Endothelial cell of umbilical vein (primary cell): ENCODE measurements around the gene NRGN. TPM values are rescaled to one million over a fixed set of nuclear protein-coding genes. Genes with fewer than 3 reads are reported as not detected.

Experiments
- BruUV-seq: library from RNA; stranded (reverse); fragments of 400-500 nt; replicated peaks from 2 replicates; lab custom pipeline; 2021; lab: Mats Ljungman, UMichigan
- CTCF ChIA-PET: fragments of 300-600, 350-600 bp; sonication (Branson Sonifier 250); formaldehyde crosslinking; loops from one replicate; lab custom pipeline; 2021; ENCODE audit warnings: antibody characterized with exemption, inconsistent platforms; lab: Charles Lee
- POLR2A ChIA-PET: fragments of 300-600, 350-600 bp; sonication (Branson Sonifier 250); formaldehyde crosslinking; loops from one replicate; lab custom pipeline; 2021; ENCODE audit warnings: antibody characterized with exemption, inconsistent platforms; lab: Charles Lee
- DNase-seq: peaks from one replicate; pipeline ENCODE4 v3.0.0-alpha.2; 2011; ENCODE audit warnings: low read depth, low spot score
- FAIRE-seq: peaks from 2 replicates; lab custom pipeline; 2011; peaks lifted over from hg19 to GRCh38; lab: Jason Lieb, UNC
- H2AFZ ChIP-seq: 2 replicates; pipeline ENCODE4 v1.6.0; 2012; ENCODE audit warnings: low read depth, low read length, control low read depth, inconsistent platforms
- H3K27ac ChIP-seq: 2 replicates; pipeline ENCODE4 v1.5.1; 2011; ENCODE audit warnings: low read depth, mild to moderate bottlenecking, control low read depth, low read length, moderate library complexity; ENCODE audit not compliant: insufficient read depth
- H3K27me3 ChIP-seq, 2 experiments: 2 replicates each; pipeline versions ENCODE4 v1.6.0 to v1.6.1; 2011; ENCODE audit warnings: low read length in 2 of 2, mixed read lengths in 1 of 2; ENCODE audit not compliant: control insufficient read depth in 2 of 2, insufficient read depth in 2 of 2
- H3K36me3 ChIP-seq, 2 experiments: 2 replicates in 1 of 2; 3 replicates in 1 of 2; pipeline ENCODE4 v1.5.1; 2011; ENCODE audit warnings: low read length in 2 of 2, mild to moderate bottlenecking in 1 of 2, moderate library complexity in 1 of 2; ENCODE audit not compliant: control insufficient read depth in 2 of 2, insufficient read depth in 2 of 2; ENCODE audit errors: extremely low read depth in 1 of 2
- H3K4me1 ChIP-seq: 3 replicates; pipeline ENCODE4 v1.5.1; 2011; ENCODE audit warnings: mild to moderate bottlenecking, low read length; ENCODE audit not compliant: control insufficient read depth, insufficient read depth; ENCODE audit errors: extremely low read depth
- H3K4me2 ChIP-seq: 2 replicates; pipeline ENCODE4 v1.6.1; 2011; ENCODE audit warnings: low read length, control low read depth, mixed read lengths; ENCODE audit not compliant: insufficient read depth
- H3K4me3 ChIP-seq, 3 experiments: fragments of 200-600 bp in 1 of 3; sonication (generic), shearing (Covaris generic) in 1 of 3; replicated peaks in 1 of 3; 2 replicates each; pipeline ENCODE4 v1.5.1; 2011 to 2016; ENCODE audit warnings: control low read depth in 3 of 3, low read length in 3 of 3, mild to moderate bottlenecking in 2 of 3, inconsistent platforms in 1 of 3, low read depth in 1 of 3, moderate library complexity in 1 of 3; ENCODE audit not compliant: insufficient read depth in 1 of 3
- H3K79me2 ChIP-seq: 2 replicates; pipeline ENCODE4 v1.6.0; 2012; ENCODE audit warnings: low read length, inconsistent platforms; ENCODE audit not compliant: control insufficient read depth, insufficient read depth
- H3K9ac ChIP-seq: replicated peaks from 2 replicates; pipeline ENCODE3; 2011; ENCODE audit warnings: low read length, control low read depth; ENCODE audit not compliant: insufficient read depth; ENCODE audit errors: extremely low read depth
- H3K9me1 ChIP-seq: replicated peaks from 3 replicates; pipeline ENCODE4 v1.6.0; 2011; ENCODE audit warnings: mild to moderate bottlenecking, low read length; ENCODE audit not compliant: control insufficient read depth, insufficient read depth; ENCODE audit errors: extremely low read depth
- H3K9me3 ChIP-seq: replicated peaks from 2 replicates; pipeline ENCODE4 v1.5.1; 2012; ENCODE audit warnings: low read length, inconsistent platforms; ENCODE audit not compliant: control insufficient read depth, insufficient read depth
- H4K20me1 ChIP-seq: replicated peaks from 2 replicates; pipeline ENCODE3; 2011; ENCODE audit warnings: mild to moderate bottlenecking, low read length; ENCODE audit not compliant: control insufficient read depth, insufficient read depth; ENCODE audit errors: extremely low read depth
- EZH2 ChIP-seq: IDR thresholded peaks from 2 replicates; pipeline ENCODE4 v1.6.1; 2012; ENCODE audit warnings: borderline replicate concordance, low read depth, mild to moderate bottlenecking, moderate library complexity, low read length, inconsistent platforms; ENCODE audit not compliant: severe bottlenecking
- FOS ChIP-seq: IDR thresholded peaks from 2 replicates; pipeline ENCODE4 v1.6.1; 2011; ENCODE audit warnings: mild to moderate bottlenecking, low read length, moderate library complexity, borderline replicate concordance; ENCODE audit not compliant: insufficient read depth
- GATA2 ChIP-seq: IDR thresholded peaks from 2 replicates; pipeline ENCODE4 v1.7.0; 2011; ENCODE audit warnings: low read depth, mild to moderate bottlenecking, moderate library complexity, mixed read lengths, low read length; ENCODE audit not compliant: insufficient read length, insufficient read depth
- JUN ChIP-seq: IDR thresholded peaks from 2 replicates; pipeline ENCODE4 v1.6.1; 2011; ENCODE audit warnings: borderline replicate concordance, low read depth; ENCODE audit not compliant: insufficient read length, insufficient read depth
- MYC ChIP-seq: IDR thresholded peaks from one replicate; pipeline ENCODE4 v1.6.1; 2011; ENCODE audit warnings: mild to moderate bottlenecking, low read depth, low read length
- POLR2A ChIP-seq: IDR thresholded peaks from 2 replicates; pipeline ENCODE4 v1.6.1; 2012; ENCODE audit warnings: low read depth, mild to moderate bottlenecking, control low read depth, low read length
- POLR2AphosphoS5 ChIP-seq: IDR thresholded peaks from 2 replicates; pipeline ENCODE4 v1.6.1; 2012; ENCODE audit warnings: low read depth, mild to moderate bottlenecking, control low read depth, low read length, moderate library complexity; ENCODE audit not compliant: insufficient read depth
- dilution Hi-C: fragments of 300-500 bp; cut with MboI; formaldehyde crosslinking; loops from one replicate; pipeline ENCODE4 v1.15.0; 2019; ENCODE audit warnings: low sequenced_read_pairs; ENCODE audit not compliant: extremely low pct_ligation_motif_present
- intact Hi-C: fragments of 100-400 bp; cut with micrococcal nuclease; formaldehyde crosslinking; loops from one replicate; pipeline ENCODE4 v1.10.0; 2022
- polyA plus RNA-seq, 4 experiments: library from polyadenylated mRNA; depleted of rRNA in 3 of 4; stranded (reverse) in 3 of 4; unstranded in 1 of 4; fragments of >200 nt; gene quantifications; 2 replicates each; pipeline versions ENCODE4 v1.2.1 to v1.2.3, GENCODE V29; 2011 to 2012; ENCODE audit warnings: missing spikeins in 1 of 4
- total RNA-seq: library from RNA; stranded (reverse); gene quantifications from 2 replicates; pipeline ENCODE4 v1.2.3, GENCODE V29; 2021
- TF ChIP-seq, protein P1 (sequence below), 2 donors: IDR thresholded peaks; 1 replicate in 1 of 2; 2 replicates in 1 of 2; pipeline ENCODE4 v1.5.1; 2011; ENCODE audit warnings: low read length in 2 of 2, mild to moderate bottlenecking in 2 of 2, moderate library complexity in 2 of 2, control low read depth in 1 of 2, inconsistent platforms in 1 of 2, low read depth in 1 of 2; ENCODE audit not compliant: insufficient read depth in 1 of 2; ENCODE audit errors: extremely low read depth in 1 of 2
- TF ChIP-seq, protein P2 (sequence below): IDR thresholded peaks from 2 replicates; pipeline ENCODE4 v1.6.1; 2011; ENCODE audit not compliant: insufficient read depth, insufficient read length

Gene NRGN
- total and polyA plus RNA-seq, 2 donors (not counting 3 experiments of a cell fraction or from before 2014, with no cell fraction given): 29.1 to 33.5 TPM

DNA sequence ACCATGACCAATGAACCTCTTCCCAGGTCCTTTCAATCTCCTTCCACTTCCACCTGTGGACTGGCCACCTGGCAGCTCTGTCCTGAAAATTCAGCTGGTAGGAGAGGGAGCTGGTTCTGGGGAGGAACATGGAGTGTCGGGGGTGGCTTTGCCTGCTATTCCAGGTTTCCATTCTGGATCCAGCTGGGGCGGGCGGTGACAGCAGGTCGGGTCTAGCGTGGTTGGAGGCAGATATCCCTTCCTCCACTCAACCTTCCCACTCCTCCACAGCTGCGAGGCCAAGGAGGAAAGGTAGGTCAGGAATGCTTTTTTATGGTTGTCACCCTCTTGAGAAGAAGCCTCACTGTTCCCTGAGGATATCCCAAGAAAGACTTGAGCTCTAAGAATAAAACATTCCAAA lies 3.3 kb downstream of the NRGN start:
- ChIA-PET CTCF (interaction anchor here (1.1 to 16.9 kb wide), 6 partner anchors 17 to 123 kb away, joined by 3 to 301 read pairs (median 4); partner anchors contain the start of genes ESAM, SIAE and SPA17), POLR2A (no interaction called here)
- no peaks in the 10 kb centered on the region for H3K36me3 ChIP-seq
- no TSS peak for BruUV-seq
- intact Hi-C loops: no loop called here
- H4K20me1 ChIP-seq: no peaks in the 10 kb centered on the region
- H3K4me3 ChIP-seq: no peak overlapping the region
- FAIRE-seq: no peak
- no peak for TF ChIP-seq GATA2
- peaks cover 26% of the 10 kb centered on the region for H3K4me1 ChIP-seq
- no peak overlapping the region for H3K27ac ChIP-seq
- no peaks in the 10 kb centered on the region for H3K27me3 ChIP-seq
- peaks cover 2% of the 10 kb centered on the region for H3K79me2 ChIP-seq
- no peak overlapping the region for H3K4me2 ChIP-seq
- no peaks in the 10 kb centered on the region for H3K9me3 ChIP-seq
- no peak overlapping the region for H2AFZ ChIP-seq
- dilution Hi-C loops: no loop called here
- DNase-seq: no peak
- no peaks in the 10 kb centered on the region for H3K9me1 ChIP-seq
- no peak overlapping the region for H3K9ac ChIP-seq

DNA sequence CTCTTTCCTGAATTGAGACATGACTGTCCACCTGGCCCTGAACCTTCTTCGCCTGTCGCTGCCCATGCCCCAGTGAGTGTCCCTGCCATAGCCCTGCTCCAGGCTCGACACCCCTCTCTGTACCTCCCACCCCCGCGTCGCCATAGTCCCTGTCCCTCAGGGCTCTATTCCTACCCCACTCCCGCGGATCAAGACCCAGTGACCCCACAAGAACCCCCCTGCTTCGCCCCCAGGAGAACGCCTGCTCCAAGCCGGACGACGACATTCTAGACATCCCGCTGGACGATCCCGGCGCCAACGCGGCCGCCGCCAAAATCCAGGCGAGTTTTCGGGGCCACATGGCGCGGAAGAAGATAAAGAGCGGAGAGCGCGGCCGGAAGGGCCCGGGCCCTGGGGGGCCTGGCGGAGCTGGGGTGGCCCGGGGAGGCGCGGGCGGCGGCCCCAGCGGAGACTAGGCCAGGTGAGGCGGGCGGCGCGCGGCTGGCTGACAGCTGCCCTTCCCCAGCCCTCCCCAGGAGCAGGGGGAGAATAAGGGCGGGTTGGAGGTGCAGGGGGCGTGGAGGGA lies 5.6 kb downstream of the NRGN start:
- TF ChIP-seq MYC: no peak
- TF ChIP-seq, protein P1, sequence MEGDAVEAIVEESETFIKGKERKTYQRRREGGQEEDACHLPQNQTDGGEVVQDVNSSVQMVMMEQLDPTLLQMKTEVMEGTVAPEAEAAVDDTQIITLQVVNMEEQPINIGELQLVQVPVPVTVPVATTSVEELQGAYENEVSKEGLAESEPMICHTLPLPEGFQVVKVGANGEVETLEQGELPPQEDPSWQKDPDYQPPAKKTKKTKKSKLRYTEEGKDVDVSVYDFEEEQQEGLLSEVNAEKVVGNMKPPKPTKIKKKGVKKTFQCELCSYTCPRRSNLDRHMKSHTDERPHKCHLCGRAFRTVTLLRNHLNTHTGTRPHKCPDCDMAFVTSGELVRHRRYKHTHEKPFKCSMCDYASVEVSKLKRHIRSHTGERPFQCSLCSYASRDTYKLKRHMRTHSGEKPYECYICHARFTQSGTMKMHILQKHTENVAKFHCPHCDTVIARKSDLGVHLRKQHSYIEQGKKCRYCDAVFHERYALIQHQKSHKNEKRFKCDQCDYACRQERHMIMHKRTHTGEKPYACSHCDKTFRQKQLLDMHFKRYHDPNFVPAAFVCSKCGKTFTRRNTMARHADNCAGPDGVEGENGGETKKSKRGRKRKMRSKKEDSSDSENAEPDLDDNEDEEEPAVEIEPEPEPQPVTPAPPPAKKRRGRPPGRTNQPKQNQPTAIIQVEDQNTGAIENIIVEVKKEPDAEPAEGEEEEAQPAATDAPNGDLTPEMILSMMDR (IDR thresholded peaks at IDR 0.05; ENCODE audit: extremely low read depth in 1 of 2, insufficient read depth in 1 of 2, low read depth in 1 of 2, low read length in 2 of 2): no peak
- no peak for TF ChIP-seq GATA2
- TF ChIP-seq JUN: no peak
- no peak for TF ChIP-seq EZH2
- no peak for TF ChIP-seq POLR2A
- no peak for TF ChIP-seq POLR2AphosphoS5
- TF ChIP-seq, protein P2, sequence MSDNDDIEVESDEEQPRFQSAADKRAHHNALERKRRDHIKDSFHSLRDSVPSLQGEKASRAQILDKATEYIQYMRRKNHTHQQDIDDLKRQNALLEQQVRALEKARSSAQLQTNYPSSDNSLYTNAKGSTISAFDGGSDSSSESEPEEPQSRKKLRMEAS: no peak
- TF ChIP-seq FOS: no peak
- no peak overlapping the region for H3K4me2 ChIP-seq
- no peak overlapping the region for H3K27ac ChIP-seq
- H2AFZ ChIP-seq: no peak overlapping the region
- no peaks in the 10 kb centered on the region for H3K27me3 ChIP-seq
- H3K9ac ChIP-seq: no peak overlapping the region
- CTCF ChIA-PET: interaction anchor here (1.3 to 16.9 kb wide), 5 partner anchors 8 to 131 kb away, joined by 4 to 301 read pairs (median 9); partner anchors contain the start of genes ESAM, SIAE and SPA17
- no peaks in the 10 kb centered on the region for H4K20me1 ChIP-seq
- H3K4me3 ChIP-seq: no peak overlapping the region
- no peaks in the 10 kb centered on the region for H3K9me3 ChIP-seq
- intact Hi-C loops: no loop called here
- H3K36me3 ChIP-seq: no peaks in the 10 kb centered on the region
- peaks cover 2% of the 10 kb centered on the region for H3K79me2 ChIP-seq
- BruUV-seq: no TSS peak
- FAIRE-seq (no peak), DNase-seq (no peak)
- peaks cover 43% of the 10 kb centered on the region for H3K4me1 ChIP-seq
- dilution Hi-C loops: no loop called here
- POLR2A ChIA-PET: interaction anchor here (1.1 to 5.0 kb wide), 3 partner anchors 14 to 28 kb away, joined by 3 to 67 read pairs (median 9); no protein-coding TSS in a partner anchor
- H3K9me1 ChIP-seq: no peaks in the 10 kb centered on the region
